Left ventricle myocardium inferior (tissue), 1 donor: Measurements from ENCODE around the gene LRP1B. TPM values are rescaled to one million over a fixed set of nuclear protein-coding genes. Genes with fewer than 3 reads are reported as not detected.

Experiments used
- DNase-seq: peaks from one replicate; pipeline ENCODE4 v3.0.0-alpha.2; 2020
- H3K27ac ChIP-seq: fragments of 200-600 bp; replicated peaks from 2 replicates; pipeline ENCODE4 v1.8.0; 2021
- H3K27me3 ChIP-seq: fragments of 200-600 bp; 2 replicates; pipeline ENCODE4 v1.8.0; 2021; ENCODE audit warnings: low read depth
- H3K36me3 ChIP-seq: fragments of 200-600 bp; 2 replicates; pipeline ENCODE4 v1.8.0; 2021
- H3K4me1 ChIP-seq: fragments of 200-600 bp; 2 replicates; pipeline ENCODE4 v1.8.0; 2021
- H3K4me3 ChIP-seq: fragments of 200-600 bp; 2 replicates; pipeline ENCODE4 v1.8.0; 2021; ENCODE audit warnings: mild to moderate bottlenecking, moderate library complexity
- H3K9me3 ChIP-seq: fragments of 200-600 bp; replicated peaks from 2 replicates; pipeline ENCODE4 v1.8.0; 2021
- CTCF ChIP-seq: fragments of 200-600 bp; IDR thresholded peaks from 2 replicates; pipeline ENCODE4 v1.8.0; 2021; ENCODE audit warnings: antibody characterized with exemption, mild to moderate bottlenecking, borderline replicate concordance
- intact Hi-C: fragments of 100-400 bp; cut with micrococcal nuclease; formaldehyde crosslinking; loops from one replicate; pipeline ENCODE4 v1.11.0; 2022
- total RNA-seq: library from RNA; stranded (reverse); fragmentation: NEBNext Ultra II Directional; extraction: Animal tissue kit (Norgen Biotek cat#: 25700); gene quantifications from one replicate; pipeline ENCODE4 v1.2.1, GENCODE V29; 2021
- donor health status: DM: no; HTN: yes; CAD: no; lungs with severe emphysema.

The LRP1B gene
- total RNA-seq, 1 donor from 2014 or later = 0.08 TPM

GRCh38 chr2:141863964-141864363 is 266.9 kb downstream of the LRP1B start:
- intact Hi-C loops = no loop called here
- TF ChIP-seq CTCF = no peak
- DNase-seq = no peak
- no peak overlapping the region for H3K4me3 ChIP-seq
- H3K4me1 ChIP-seq = no peaks in the 10 kb centered on the region
- no peak overlapping the region for H3K27ac ChIP-seq
- no peaks in the 10 kb centered on the region for H3K27me3 ChIP-seq
- no peaks in the 10 kb centered on the region for H3K36me3 ChIP-seq
- no peaks in the 10 kb centered on the region for H3K9me3 ChIP-seq

- Histone ChIP-seq H3K27ac (no peak overlapping the region), H3K9me3 (no peaks in the 10 kb centered on the region), H3K4me3 (no peak overlapping the region), H3K36me3 (no peaks in the 10 kb centered on the region), H3K4me1 (no peaks in the 10 kb centered on the region), H3K27me3 (no peaks in the 10 kb centered on the region)
- no peak for TF ChIP-seq CTCF
- DNase-seq = no peak
- intact Hi-C loops = no loop called here
Observed at GRCh38 chr2:141856215-141856919, 274.4 kb downstream of the LRP1B start.

DNA sequence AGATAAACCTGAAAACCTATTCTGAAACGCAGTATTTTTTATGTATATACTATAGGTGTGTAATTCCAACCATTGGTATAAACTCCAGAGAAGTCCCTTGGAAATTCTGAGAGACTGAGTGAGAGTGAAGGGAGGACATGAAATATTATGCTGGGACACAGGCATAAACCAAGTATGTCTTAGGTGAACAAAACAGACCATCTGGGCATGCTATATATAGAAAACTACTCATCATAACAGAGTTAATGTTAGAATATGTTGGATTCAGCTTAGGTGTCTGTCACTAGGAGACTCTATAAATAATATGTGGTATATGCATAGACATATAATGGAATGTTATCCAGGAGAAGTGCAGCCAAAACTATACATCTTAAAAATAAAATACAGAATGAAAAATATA is 282.6 kb downstream of the LRP1B start:
- intact Hi-C loops = no loop called here
- H3K27ac ChIP-seq = no peak overlapping the region

DNA sequence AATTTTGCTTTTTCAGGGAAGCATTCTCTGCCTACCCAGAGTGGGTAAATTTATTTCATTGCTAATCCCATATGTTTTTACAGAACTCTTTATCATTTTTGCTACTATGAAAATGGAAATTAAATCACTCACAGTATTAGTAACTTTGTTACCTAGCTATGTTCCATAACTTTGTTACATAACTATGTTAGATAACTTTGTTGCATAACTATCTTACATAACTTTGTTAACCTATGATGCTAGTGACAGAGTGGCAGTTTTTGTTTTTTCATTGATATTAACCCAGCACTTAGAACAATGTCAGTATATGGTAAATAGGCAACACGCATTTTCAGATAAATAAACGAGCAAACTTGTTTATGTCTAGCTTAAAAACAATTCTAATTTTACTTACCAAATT is 286.6 kb downstream of the LRP1B start:
- no peak for TF ChIP-seq CTCF
- Histone ChIP-seq H3K27ac (no peak overlapping the region), H3K36me3 (no peaks in the 10 kb centered on the region), H3K4me1 (no peaks in the 10 kb centered on the region), H3K4me3 (no peak overlapping the region), H3K27me3 (peaks cover 5% of the 10 kb centered on the region), H3K9me3 (no peaks in the 10 kb centered on the region)
- no peak for DNase-seq
- intact Hi-C loops = no loop called here

More for the DNA sequence above, 282.6 kb downstream of the LRP1B start:
- no peak overlapping the region for H3K4me3 ChIP-seq
- H3K27me3 ChIP-seq = no peaks in the 10 kb centered on the region
- H3K4me1 ChIP-seq = no peaks in the 10 kb centered on the region
- no peaks in the 10 kb centered on the region for H3K36me3 ChIP-seq
- no peak for DNase-seq
- H3K9me3 ChIP-seq = no peaks in the 10 kb centered on the region
- no peak for TF ChIP-seq CTCF

DNA sequence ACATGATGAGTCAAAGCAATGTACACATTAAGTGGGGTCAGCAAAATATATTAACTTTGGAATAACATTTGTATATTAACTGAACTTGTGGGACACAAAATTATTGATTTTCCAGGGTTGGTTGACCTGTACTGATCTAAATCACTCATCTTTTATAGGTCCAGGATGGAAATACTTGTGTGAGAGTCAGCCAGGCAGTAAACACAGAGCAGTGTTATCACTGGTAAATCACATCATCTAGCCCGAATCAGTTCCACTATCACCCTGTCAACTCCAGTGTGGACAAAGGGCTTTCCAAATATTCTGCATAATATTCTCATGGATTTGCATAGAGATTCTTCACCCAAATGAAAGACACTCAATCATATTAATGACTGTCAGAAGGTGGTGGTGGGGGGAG is 295.7 kb downstream of the LRP1B start:
- no peak for DNase-seq
- Histone ChIP-seq H3K27me3 (no peaks in the 10 kb centered on the region), H3K4me1 (no peaks in the 10 kb centered on the region), H3K36me3 (no peaks in the 10 kb centered on the region), H3K4me3 (no peak overlapping the region), H3K9me3 (no peaks in the 10 kb centered on the region), H3K27ac (no peak overlapping the region)
- intact Hi-C loops = no loop called here
- no peak for TF ChIP-seq CTCF
